H1 (cell line): ENCODE data around the gene DDX60. TPM values are rescaled to one million over a fixed set of nuclear protein-coding genes. Genes with fewer than 3 reads are reported as not detected.

Experiments
- CTCF ChIA-PET: fragments of 300-600 bp; sonication (Branson Sonifier 250); formaldehyde crosslinking; loops from one replicate; lab custom pipeline; 2021; ENCODE audit not compliant: partially characterized antibody; lab: Charles Lee
- POLR2A ChIA-PET: fragments of 300-600 bp; sonication (Branson Sonifier 250); formaldehyde crosslinking; loops from one replicate; lab custom pipeline; 2021; ENCODE audit warnings: inconsistent platforms; ENCODE audit not compliant: partially characterized antibody; lab: Charles Lee
- DNase-seq, 2 experiments: peaks; one replicate each; pipeline versions ENCODE4 v3.0.0 to v3.0.0-alpha.2; 2010 to 2022; ENCODE audit warnings: low spot score in 2 of 2, low read depth in 1 of 2, mixed read lengths in 1 of 2
- FAIRE-seq: peaks from 2 replicates; lab custom pipeline; 2011; peaks lifted over from hg19 to GRCh38; lab: Jason Lieb, UNC
- H2AFZ ChIP-seq: 2 replicates; pipeline ENCODE4 v1.8.1; 2012; ENCODE audit warnings: low read length, inconsistent platforms
- H2AK5ac ChIP-seq: 2 replicates; pipeline ENCODE4 v1.6.1; 2013; ENCODE audit warnings: low read depth, low read length
- H2BK120ac ChIP-seq: replicated peaks from 2 replicates; pipeline ENCODE3; 2013; ENCODE audit warnings: low read depth, low read length, inconsistent platforms
- H2BK12ac ChIP-seq: 2 replicates; pipeline ENCODE4 v1.6.1; 2013; ENCODE audit warnings: low read depth, low read length
- H2BK15ac ChIP-seq: 2 replicates; pipeline ENCODE4 v1.6.1; 2013; ENCODE audit warnings: low read length
- H2BK20ac ChIP-seq: 2 replicates; pipeline ENCODE4 v1.6.1; 2013; ENCODE audit warnings: low read length
- H2BK5ac ChIP-seq: 2 replicates; pipeline ENCODE4 v1.6.1; 2013; ENCODE audit warnings: low read depth, low read length
- H3K14ac ChIP-seq: 2 replicates; pipeline ENCODE4 v1.6.1; 2013; ENCODE audit warnings: inconsistent platforms; ENCODE audit not compliant: insufficient read length
- H3K18ac ChIP-seq: 2 replicates; pipeline ENCODE4 v1.6.1; 2013; ENCODE audit warnings: low read length; ENCODE audit errors: extremely low read depth
- H3K23ac ChIP-seq: 2 replicates; pipeline ENCODE4 v1.6.1; 2013; ENCODE audit warnings: inconsistent platforms; ENCODE audit not compliant: insufficient read length
- H3K23me2 ChIP-seq: 2 replicates; pipeline ENCODE4 v1.6.1; 2013; ENCODE audit warnings: low read depth, low read length
- H3K27ac ChIP-seq: 2 replicates; pipeline ENCODE4 v1.6.1; 2011; ENCODE audit warnings: low read depth, low read length, inconsistent platforms
- H3K27me3 ChIP-seq, 4 experiments: replicated peaks in 1 of 4; 1 replicate in 1 of 4; 2 replicates in 3 of 4; pipeline versions ENCODE4 v1.6.1 to v1.8.1; 2011 to 2013; ENCODE audit warnings: low read length in 3 of 4, mild to moderate bottlenecking in 3 of 4, inconsistent platforms in 2 of 4, mixed read lengths in 2 of 4, moderate library complexity in 1 of 4; ENCODE audit not compliant: control insufficient read depth in 3 of 4, insufficient read depth in 3 of 4; ENCODE audit errors: extremely low read depth in 1 of 4
- H3K36me3 ChIP-seq, 4 experiments: 2 replicates each; pipeline versions ENCODE4 v1.6.1 to v1.8.1; 2011 to 2013; ENCODE audit warnings: mild to moderate bottlenecking in 4 of 4, low read length in 3 of 4, moderate library complexity in 2 of 4, control low read depth in 1 of 4, inconsistent platforms in 1 of 4; ENCODE audit not compliant: insufficient read depth in 4 of 4, control insufficient read depth in 2 of 4
- H3K4ac ChIP-seq: replicated peaks from 2 replicates; pipeline ENCODE3; 2013; ENCODE audit warnings: low read length, low read depth, mixed read lengths, inconsistent platforms; ENCODE audit not compliant: insufficient read length
- H3K4me1 ChIP-seq, 4 experiments: replicated peaks in 1 of 4; 1 replicate in 1 of 4; 2 replicates in 3 of 4; pipeline versions ENCODE4 v1.6.1 to v1.8.1; 2011 to 2013; ENCODE audit warnings: low read length in 3 of 4, inconsistent platforms in 2 of 4, mixed read lengths in 1 of 4; ENCODE audit not compliant: insufficient read depth in 4 of 4, control insufficient read depth in 3 of 4
- H3K4me2 ChIP-seq, 2 experiments: 2 replicates each; pipeline versions ENCODE4 v1.6.1 to v1.8.1; 2011 to 2013; ENCODE audit warnings: low read depth in 2 of 2, low read length in 2 of 2, control low read depth in 1 of 2, inconsistent platforms in 1 of 2, mild to moderate bottlenecking in 1 of 2; ENCODE audit not compliant: insufficient read depth in 1 of 2
- H3K4me3 ChIP-seq, 4 experiments: fragments of 200-600, 300-600 bp in 1 of 4; sonication (generic), shearing (Covaris generic), sonication (Bioruptor Twin) in 1 of 4; 2 replicates each; pipeline versions ENCODE4 v1.5.1 to v1.8.1; 2011 to 2016; ENCODE audit warnings: low read length in 4 of 4, low read depth in 3 of 4, control low read depth in 2 of 4, inconsistent platforms in 2 of 4, mild to moderate bottlenecking in 2 of 4, mixed read lengths in 1 of 4, moderate library complexity in 1 of 4; ENCODE audit not compliant: insufficient read depth in 2 of 4; ENCODE audit errors: extremely low read depth in 1 of 4
- H3K56ac ChIP-seq: replicated peaks from 2 replicates; pipeline ENCODE3; 2013; ENCODE audit warnings: low read depth, mild to moderate bottlenecking, mixed read lengths, low read length, inconsistent platforms; ENCODE audit not compliant: insufficient read length
- H3K79me1 ChIP-seq: 2 replicates; pipeline ENCODE4 v1.6.1; 2013; ENCODE audit warnings: low read depth, low read length, control low read depth
- H3K79me2 ChIP-seq, 2 experiments: 2 replicates each; pipeline versions ENCODE4 v1.6.1 to v1.8.1; 2012 to 2013; ENCODE audit warnings: low read length in 2 of 2, mild to moderate bottlenecking in 2 of 2, inconsistent platforms in 1 of 2; ENCODE audit not compliant: insufficient read depth in 2 of 2, control insufficient read depth in 1 of 2
- H3K9ac ChIP-seq, 4 experiments: replicated peaks in 1 of 4; 1 replicate in 1 of 4; 2 replicates in 3 of 4; pipeline versions ENCODE4 v1.6.1 to v1.8.1; 2011 to 2013; ENCODE audit warnings: low read depth in 3 of 4, low read length in 3 of 4, control low read depth in 2 of 4, mild to moderate bottlenecking in 2 of 4, moderate library complexity in 2 of 4, inconsistent platforms in 1 of 4; ENCODE audit errors: extremely low read depth in 1 of 4
- H3K9me3 ChIP-seq, 2 experiments: 2 replicates each; pipeline versions ENCODE4 v1.6.1 to v1.8.1; 2012 to 2013; ENCODE audit warnings: mild to moderate bottlenecking in 2 of 2, moderate library complexity in 2 of 2, control low read depth in 1 of 2, inconsistent platforms in 1 of 2, low read depth in 1 of 2, low read length in 1 of 2, mixed read lengths in 1 of 2; ENCODE audit not compliant: insufficient read depth in 2 of 2
- H4K20me1 ChIP-seq, 2 experiments: replicated peaks in 1 of 2; 2 replicates each; pipeline versions ENCODE3 to v1.8.1; 2011 to 2013; ENCODE audit warnings: inconsistent platforms in 2 of 2, low read length in 2 of 2, mild to moderate bottlenecking in 1 of 2; ENCODE audit not compliant: insufficient read depth in 2 of 2, control insufficient read depth in 1 of 2
- H4K5ac ChIP-seq: 2 replicates; pipeline ENCODE4 v1.6.1; 2013; ENCODE audit warnings: low read length, low read depth, mixed read lengths, inconsistent platforms; ENCODE audit not compliant: insufficient read length
- H4K8ac ChIP-seq: 2 replicates; pipeline ENCODE4 v1.8.0; 2013; ENCODE audit warnings: mild to moderate bottlenecking, moderate library complexity, low read length, inconsistent platforms; ENCODE audit not compliant: insufficient read depth; ENCODE audit errors: extremely low read depth
- H4K91ac ChIP-seq: replicated peaks from 2 replicates; pipeline ENCODE3; 2013; ENCODE audit warnings: low read length, mixed read lengths, inconsistent platforms; ENCODE audit not compliant: insufficient read length
- ATF2 ChIP-seq: IDR thresholded peaks from 2 replicates; pipeline ENCODE4 v1.6.1; 2012; ENCODE audit warnings: low read length, inconsistent platforms
- ATF3 ChIP-seq: IDR thresholded peaks from 2 replicates; pipeline ENCODE4 v1.6.1; 2011; ENCODE audit warnings: low read depth, mild to moderate bottlenecking, low read length; ENCODE audit not compliant: insufficient read depth
- CREB1 ChIP-seq: IDR thresholded peaks from 2 replicates; pipeline ENCODE4 v1.6.1; 2012; ENCODE audit warnings: inconsistent platforms
- SIN3A ChIP-seq, 2 experiments: IDR thresholded peaks in 1 of 2; conservative IDR thresholded peaks in 1 of 2; 2 replicates each; pipeline ENCODE4 v1.6.1; 2011 to 2012; ENCODE audit warnings: low read length in 2 of 2, improper control_type of control experiment in 1 of 2, low read depth in 1 of 2, mild to moderate bottlenecking in 1 of 2
- SIX5 ChIP-seq: IDR thresholded peaks from 2 replicates; pipeline ENCODE4 v1.6.1; 2011; ENCODE audit warnings: mild to moderate bottlenecking, low read depth, low read length
- TAF7 ChIP-seq: optimal IDR thresholded peaks from 2 replicates; pipeline ENCODE3; 2011; ENCODE audit warnings: low read depth, mild to moderate bottlenecking, inconsistent platforms, low read length, moderate library complexity, borderline replicate concordance
- WGBS, 2 experiments: shearing (Covaris generic) in 1 of 2; methylation state at CpG; one replicate each; pipeline versions ENCODE4 v1.1.6 to v1.1.7; 2013 to 2015; ENCODE audit warnings: low lambda C conversion rate in 2 of 2, mixed read lengths in 2 of 2, inconsistent platforms in 1 of 2, low coverage in 1 of 2, missing lambda C conversion rate in 1 of 2; ENCODE audit not compliant: insufficient replicate concordance in 2 of 2, insufficient coverage in 1 of 2, insufficient read length in 1 of 2; ENCODE audit errors: extremely low coverage in 1 of 2, missing lambda C conversion rate in 1 of 2; 5-methylcytosine and 5-hydroxymethylcytosine counted together
- polyA plus RNA-seq, 7 experiments: library from polyadenylated mRNA; depleted of rRNA in 3 of 7; stranded (reverse) in 5 of 7; unstranded in 2 of 7; fragments of >200 nt in 5 of 7; fragments of 200-250 nt in 2 of 7; gene quantifications; 1 replicate in 5 of 7; 2 replicates in 1 of 7; 4 replicates in 1 of 7; pipeline versions ENCODE4 v1.2.1 to v1.2.3, GENCODE V29; 2011 to 2013; ENCODE audit warnings: missing spikeins in 2 of 7, mixed read lengths in 2 of 7
- total RNA-seq: library from RNA; stranded (reverse); fragmentation: NEBNext Ultra II Directional; extraction: Animal tissue kit (Norgen Biotek cat#: 25700); gene quantifications from 2 replicates; pipeline ENCODE4 v1.2.1, GENCODE V29; 2021

DDX60 gene
- total and polyA plus RNA-seq, 2 of the 8 experiments (the other 6 are each of a cell fraction or from before 2014, with no cell fraction given) = 1.00 to 1.6 TPM

GRCh38 chr4:168367065-168367464 lies 48.5 kb upstream of the DDX60 start:
- Histone ChIP-seq H3K36me3 (no peaks in the 10 kb centered on the region), H4K91ac (no peak overlapping the region), H4K8ac (no peak overlapping the region), H2BK12ac (no peak overlapping the region), H3K23me2 (no peaks in the 10 kb centered on the region), H2BK20ac (no peak overlapping the region), H4K20me1 (no peaks in the 10 kb centered on the region), H3K4me1 (no peaks in the 10 kb centered on the region), H3K4me3 (no peak overlapping the region), H3K4ac (no peak overlapping the region), H3K56ac (no peak overlapping the region), H3K79me1 (no peaks in the 10 kb centered on the region), H3K18ac (no peak overlapping the region), H3K27me3 (no peaks in the 10 kb centered on the region), H2BK15ac (no peak overlapping the region), H2BK5ac (no peak overlapping the region), H2AK5ac (no peak overlapping the region), H3K9me3 (no peaks in the 10 kb centered on the region), H3K27ac (no peak overlapping the region), H3K14ac (no peak overlapping the region), H4K5ac (no peak overlapping the region), H2AFZ (no peak overlapping the region), H3K4me2 (no peak overlapping the region), H3K9ac (no peak overlapping the region), H3K79me2 (no peaks in the 10 kb centered on the region), H2BK120ac (no peak overlapping the region), H3K23ac (no peak overlapping the region)
- DNase-seq (no peak), FAIRE-seq (no peak)
- CTCF ChIA-PET = no interaction called here
- POLR2A ChIA-PET = no interaction called here
- WGBS, 2 experiments = 86% methylated on average over 3 of the region's 3 CpGs; no CpG with 5 or more reads in 1 of the 2 experiments
- no peak for TF ChIP-seq SIX5
- TF ChIP-seq ATF3 = no peak
- no peak for TF ChIP-seq TAF7
- TF ChIP-seq CREB1 = no peak
- TF ChIP-seq ATF2 = no peak
- no peak for TF ChIP-seq SIN3A (conservative IDR thresholded peaks at IDR 0.05 in 1 of 2, IDR thresholded peaks at IDR 0.05 in 1 of 2; ENCODE audit: low read depth in 1 of 2, low read length in 2 of 2)
